SU-DHL-6 (cell line): ENCODE results near the gene NAT9.

Source experiments
- H2AFZ ChIP-seq: fragments of 200-600 bp; sonication (generic); 2 replicates; pipeline ENCODE4 v1.6.1; 2014; ENCODE audit warnings: low read depth, mild to moderate bottlenecking, moderate library complexity, mixed read lengths, antibody characterized with exemption, low read length; ENCODE audit not compliant: severe bottlenecking
- H3F3A ChIP-seq: fragments of 200-600 bp; shearing (Covaris generic); 2 replicates; pipeline ENCODE4 v1.6.0; 2016; ENCODE audit warnings: antibody characterized with exemption, mild to moderate bottlenecking; ENCODE audit not compliant: insufficient read depth
- H3K27ac ChIP-seq: fragments of 200-600 bp; sonication (generic); 2 replicates; pipeline ENCODE4 v1.5.1; 2016; ENCODE audit warnings: low read depth, mild to moderate bottlenecking, low read length, moderate library complexity, mixed read lengths
- H3K27me3 ChIP-seq: fragments of 200-600 bp; sonication (generic), shearing (Covaris generic); 2 replicates; pipeline ENCODE4 v1.6.0; 2014; ENCODE audit warnings: mild to moderate bottlenecking, low read length
- H3K36me3 ChIP-seq: fragments of 200-600 bp; sonication (generic); 2 replicates; pipeline ENCODE4 v1.6.1; 2014; ENCODE audit warnings: mild to moderate bottlenecking, low read length, mixed read lengths
- H3K4me2 ChIP-seq: fragments of 300-600, 200-600 bp; shearing (Covaris generic), sonication (generic); 2 replicates; pipeline ENCODE4 v1.6.0; 2014; ENCODE audit warnings: low read length, low read depth, mild to moderate bottlenecking; ENCODE audit not compliant: poor library complexity, severe bottlenecking
- H3K4me3 ChIP-seq: fragments of 200-600 bp; sonication (generic); 2 replicates; pipeline ENCODE4 v1.5.1; 2014; ENCODE audit warnings: antibody characterized with exemption, low read length, mild to moderate bottlenecking, mixed read lengths; ENCODE audit not compliant: insufficient read depth, poor library complexity, severe bottlenecking
- H3K79me2 ChIP-seq: fragments of 200-600 bp; sonication (generic); 2 replicates; pipeline ENCODE4 v1.6.1; 2014; ENCODE audit warnings: mild to moderate bottlenecking, low read length, moderate library complexity; ENCODE audit not compliant: insufficient read depth
- H3K9ac ChIP-seq: fragments of 200-600 bp; sonication (generic); 2 replicates; pipeline ENCODE4 v1.7.0; 2014; ENCODE audit warnings: mild to moderate bottlenecking, low read length
- H3K9me2 ChIP-seq: fragments of 200-600 bp; sonication (generic); replicated peaks from 2 replicates; pipeline ENCODE4 v1.6.1; 2014; ENCODE audit warnings: low read length; ENCODE audit not compliant: insufficient read depth
- H3K9me3 ChIP-seq: fragments of 200-600 bp; sonication (generic); 2 replicates; pipeline ENCODE4 v1.6.1; 2014; ENCODE audit warnings: low read length, mixed read lengths; ENCODE audit not compliant: insufficient read depth
- H4K20me1 ChIP-seq: fragments of 200-600 bp; sonication (generic); 2 replicates; pipeline ENCODE4 v1.6.1; 2014; ENCODE audit warnings: low read depth, mild to moderate bottlenecking, antibody characterized with exemption, low read length, moderate library complexity, mixed read lengths
- EZH2phosphoT487 ChIP-seq: fragments of 200-600 bp; sonication (generic), shearing (Covaris generic); conservative IDR thresholded peaks from 2 replicates; pipeline ENCODE4 v1.6.1; 2018; ENCODE audit warnings: mild to moderate bottlenecking, antibody characterized with exemption, low read length, moderate library complexity, mixed read lengths
- TF ChIP-seq, protein P1 (sequence below): fragments of 200-600 bp; sonication (generic); IDR thresholded peaks from one replicate; pipeline ENCODE4 v1.5.1; 2017; ENCODE audit warnings: antibody characterized with exemption, mild to moderate bottlenecking, low read length, moderate library complexity; ENCODE audit not compliant: insufficient read depth, poor library complexity, severe bottlenecking

The NAT9 gene

DNA sequence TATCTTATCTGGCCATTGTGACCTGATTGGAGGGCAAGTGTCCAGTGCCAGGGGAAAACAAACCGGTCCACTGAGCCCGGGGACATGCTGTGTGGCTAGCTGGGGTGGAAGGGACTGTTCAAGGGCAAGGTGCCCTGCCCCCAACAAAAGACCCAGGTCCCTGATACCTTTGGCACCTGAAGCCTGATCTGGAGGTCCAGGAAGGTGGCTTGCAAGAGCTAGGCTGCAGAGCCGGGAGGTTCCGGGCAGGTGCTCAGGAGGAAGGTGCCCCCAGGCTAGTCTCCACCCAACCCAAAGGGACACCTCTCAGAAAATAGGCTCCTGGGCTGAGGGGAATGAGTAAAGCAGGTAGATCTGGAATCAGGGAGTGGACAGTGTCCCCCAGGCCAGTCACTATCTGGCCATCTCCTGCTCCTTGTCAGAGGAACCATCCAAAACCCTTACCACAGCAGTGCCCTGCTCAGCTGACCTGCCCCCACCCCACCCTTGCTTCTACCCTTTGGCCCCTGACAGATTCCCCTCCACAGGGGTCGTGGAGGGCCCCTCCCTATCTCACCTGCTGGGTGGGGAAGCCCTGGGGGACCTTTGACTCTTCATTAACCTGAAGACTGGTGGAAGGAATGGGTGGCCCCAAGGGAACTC is 6.2 kb downstream of the NAT9 start:
- Histone ChIP-seq H3K9me2 (no peaks in the 10 kb centered on the region), H3K27ac (no peak overlapping the region), H3F3A (0 out of 2 replicates have a peak, but pooled peaks cover 4% of the 10 kb centered on the region), H3K79me2 (no peaks in the 10 kb centered on the region), H3K4me3 (no peak overlapping the region), H3K9ac (no peak overlapping the region), H3K27me3 (no peaks in the 10 kb centered on the region), H3K4me2 (no peak overlapping the region), H3K36me3 (no peaks in the 10 kb centered on the region), H4K20me1 (no peaks in the 10 kb centered on the region), H2AFZ (no peak overlapping the region), H3K9me3 (no peaks in the 10 kb centered on the region)
- TF ChIP-seq, protein P1, sequence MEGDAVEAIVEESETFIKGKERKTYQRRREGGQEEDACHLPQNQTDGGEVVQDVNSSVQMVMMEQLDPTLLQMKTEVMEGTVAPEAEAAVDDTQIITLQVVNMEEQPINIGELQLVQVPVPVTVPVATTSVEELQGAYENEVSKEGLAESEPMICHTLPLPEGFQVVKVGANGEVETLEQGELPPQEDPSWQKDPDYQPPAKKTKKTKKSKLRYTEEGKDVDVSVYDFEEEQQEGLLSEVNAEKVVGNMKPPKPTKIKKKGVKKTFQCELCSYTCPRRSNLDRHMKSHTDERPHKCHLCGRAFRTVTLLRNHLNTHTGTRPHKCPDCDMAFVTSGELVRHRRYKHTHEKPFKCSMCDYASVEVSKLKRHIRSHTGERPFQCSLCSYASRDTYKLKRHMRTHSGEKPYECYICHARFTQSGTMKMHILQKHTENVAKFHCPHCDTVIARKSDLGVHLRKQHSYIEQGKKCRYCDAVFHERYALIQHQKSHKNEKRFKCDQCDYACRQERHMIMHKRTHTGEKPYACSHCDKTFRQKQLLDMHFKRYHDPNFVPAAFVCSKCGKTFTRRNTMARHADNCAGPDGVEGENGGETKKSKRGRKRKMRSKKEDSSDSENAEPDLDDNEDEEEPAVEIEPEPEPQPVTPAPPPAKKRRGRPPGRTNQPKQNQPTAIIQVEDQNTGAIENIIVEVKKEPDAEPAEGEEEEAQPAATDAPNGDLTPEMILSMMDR = no peak
- no peak for TF ChIP-seq EZH2phosphoT487

DNA sequence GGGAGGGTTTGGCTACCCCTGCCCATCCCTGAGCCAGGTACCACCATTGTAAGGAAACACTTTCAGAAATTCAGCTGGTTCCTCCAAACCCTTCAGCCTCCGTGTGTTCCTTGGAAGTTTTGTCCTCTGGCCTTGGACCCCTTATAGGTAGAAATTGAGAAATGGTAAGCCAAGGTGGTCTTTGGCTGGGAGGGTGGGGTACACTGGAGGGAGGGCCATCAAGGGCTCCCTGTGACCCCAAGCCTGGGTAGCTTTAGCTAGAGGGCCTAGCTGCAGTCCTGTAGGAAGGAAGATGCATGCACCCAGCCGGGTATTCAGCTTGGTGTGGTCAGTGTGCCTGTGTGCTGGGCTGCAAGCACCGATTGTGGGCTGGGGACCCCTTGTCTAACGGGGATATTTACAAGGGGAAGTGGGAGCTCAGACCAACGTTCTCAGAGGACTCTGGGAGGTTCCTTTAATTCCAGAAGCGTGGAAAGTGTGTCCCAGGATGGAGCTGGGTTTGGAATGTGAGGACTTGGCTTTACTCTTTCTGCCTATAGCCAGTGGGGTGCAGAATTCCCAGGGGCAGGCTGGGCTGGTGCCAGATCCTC is 6.8 kb downstream of the NAT9 start:
- Histone ChIP-seq H3K4me3 (no peak overlapping the region), H2AFZ (no peak overlapping the region), H3K4me2 (no peak overlapping the region), H3K9me2 (no peaks in the 10 kb centered on the region), H3K27ac (no peak overlapping the region), H3F3A (0 out of 2 replicates have a peak, but pooled peaks cover 4% of the 10 kb centered on the region), H3K9ac (no peak overlapping the region), H3K27me3 (no peaks in the 10 kb centered on the region), H3K79me2 (no peaks in the 10 kb centered on the region), H3K9me3 (no peaks in the 10 kb centered on the region), H3K36me3 (no peaks in the 10 kb centered on the region), H4K20me1 (no peaks in the 10 kb centered on the region)
- no peak for TF ChIP-seq EZH2phosphoT487
- TF ChIP-seq, protein P1 = no peak

DNA sequence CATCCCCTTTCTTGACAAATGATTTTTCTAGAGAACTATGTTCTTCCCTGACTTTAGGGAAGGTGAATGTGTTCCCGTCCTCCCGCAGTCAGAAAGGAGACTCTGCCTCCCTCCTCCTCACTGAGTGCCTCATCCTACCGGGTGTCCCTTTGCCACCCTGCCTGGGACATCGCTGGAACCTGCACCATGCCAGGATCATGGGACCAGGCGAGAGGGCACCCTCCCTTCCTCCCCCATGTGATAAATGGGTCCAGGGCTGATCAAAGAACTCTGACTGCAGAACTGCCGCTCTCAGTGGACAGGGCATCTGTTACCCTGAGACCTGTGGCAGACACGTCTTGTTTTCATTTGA is 7.4 kb downstream of the NAT9 start:
- no peaks in the 10 kb centered on the region for H3K27me3 ChIP-seq
- TF ChIP-seq, protein P1 = no peak
- no peak for TF ChIP-seq EZH2phosphoT487
- no peaks in the 10 kb centered on the region for H3K9me3 ChIP-seq
- no peak overlapping the region for H3K4me2 ChIP-seq
- H4K20me1 ChIP-seq = no peaks in the 10 kb centered on the region
- no peak overlapping the region for H3K27ac ChIP-seq
- H3K4me3 ChIP-seq = no peak overlapping the region
- H2AFZ ChIP-seq = no peak overlapping the region
- no peak overlapping the region for H3K9ac ChIP-seq
- no peaks in the 10 kb centered on the region for H3K36me3 ChIP-seq
- H3K79me2 ChIP-seq = no peaks in the 10 kb centered on the region
- H3F3A ChIP-seq = 0 out of 2 replicates have a peak, but pooled peaks cover 4% of the 10 kb centered on the region
- H3K9me2 ChIP-seq = no peaks in the 10 kb centered on the region
